ENCODE results near the gene EXOG.

EXOG gene

GRCh38 chr3:38474928-38475605, 21.1 kb upstream of the EXOG start:
- DNase-seq: no peak

GRCh38 chr3:38475716-38476115, 20.4 kb upstream of the EXOG start:
- no peak for DNase-seq

GRCh38 chr3:38476157-38476756, 19.9 kb upstream of the EXOG start:
- no peak for DNase-seq

GRCh38 chr3:38477057-38477820, 18.9 kb upstream of the EXOG start:
- no peak for DNase-seq

- no peak for DNase-seq
Measured at GRCh38 chr3:38477839-38478450, 18.2 kb upstream of the EXOG start.

- DNase-seq: no peak
Measured at GRCh38 chr3:38478901-38479300, 17.2 kb upstream of the EXOG start.

GRCh38 chr3:38479431-38480092, 16.6 kb upstream of the EXOG start:
- DNase-seq: peak; percentile 50

GRCh38 chr3:38480093-38480445, 16.1 kb upstream of the EXOG start:
- DNase-seq: no peak

- no peak for DNase-seq
Measured at GRCh38 chr3:38480930-38481329, 15.2 kb upstream of the EXOG start.

GRCh38 chr3:38482951-38483350, 13.2 kb upstream of the EXOG start:
- DNase-seq: no peak

- no peak for DNase-seq
Measured at GRCh38 chr3:38487323-38487722, 8.8 kb upstream of the EXOG start.

- no peak for DNase-seq
Measured at GRCh38 chr3:38488949-38489348, 7.2 kb upstream of the EXOG start.

- no peak for DNase-seq
Measured at GRCh38 chr3:38489766-38490165, 6.4 kb upstream of the EXOG start.

- DNase-seq: no peak
Measured at GRCh38 chr3:38490281-38491030, 5.7 kb upstream of the EXOG start.

GRCh38 chr3:38491215-38491614, 4.9 kb upstream of the EXOG start:
- no peak for DNase-seq

GRCh38 chr3:38493031-38493430, 3.1 kb upstream of the EXOG start:
- peak; percentile 56 for DNase-seq

- peak; percentile 25 for DNase-seq
Measured at GRCh38 chr3:38497031-38497430, 891 bp downstream of the EXOG start.

- no peak for DNase-seq
Measured at GRCh38 chr3:38500688-38501417, 4.7 kb downstream of the EXOG start.

- no peak for DNase-seq
Measured at GRCh38 chr3:38507120-38507519, 11.0 kb downstream of the EXOG start.

- DNase-seq: no peak
Measured at GRCh38 chr3:38509732-38510131, 13.6 kb downstream of the EXOG start.

GRCh38 chr3:38510631-38511030, 14.5 kb downstream of the EXOG start:
- DNase-seq: no peak

- DNase-seq: no peak
Measured at GRCh38 chr3:38511546-38511945, 15.4 kb downstream of the EXOG start.
